ENCODE measurements around the gene RBM4. TPM values are rescaled to one million over a fixed set of nuclear protein-coding genes. Genes with fewer than 3 reads are reported as not detected.
A peak's percentile ranks its signal among the peaks of the same experiment; 100 is the strongest.

The RBM4 gene
- total and polyA plus RNA-seq, 2 of the 13 experiments (the other 11 are each of a cell fraction or from before 2014, with no cell fraction given) = 126 to 136 TPM

DNA sequence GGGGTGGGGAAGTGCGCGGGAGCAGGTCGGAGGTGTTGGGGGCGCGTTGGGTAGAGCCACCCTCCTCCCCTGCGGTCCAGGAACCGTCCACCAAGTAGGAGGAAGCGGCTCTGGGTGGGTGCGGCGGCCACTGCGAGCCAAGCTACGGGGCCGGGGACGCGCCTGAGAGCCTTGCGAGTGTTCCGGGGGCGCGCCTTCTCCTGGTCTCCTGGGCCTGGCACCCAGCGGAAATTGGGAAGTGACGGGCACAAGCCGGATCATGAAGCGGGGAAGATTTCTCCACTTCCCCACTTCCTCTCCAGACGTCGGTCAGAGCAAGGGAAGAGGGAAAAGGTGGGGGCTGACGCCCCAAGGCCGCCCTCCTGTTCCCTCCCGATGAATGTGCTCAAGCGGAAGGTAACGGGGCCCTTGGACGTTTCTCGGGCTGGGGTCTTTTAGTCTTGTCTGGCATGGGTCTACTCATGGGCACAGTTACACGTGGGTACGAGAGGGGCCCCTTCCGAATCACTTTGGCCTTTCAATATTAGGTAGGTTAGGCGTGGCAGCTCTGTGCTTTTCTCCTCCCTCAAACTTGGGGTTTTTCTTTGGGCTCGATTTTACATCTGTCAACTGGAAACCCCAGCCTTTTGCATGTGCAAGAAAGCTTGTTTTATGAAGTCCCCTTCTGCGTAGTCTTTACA lies 21.2 kb upstream of the RBM4 start (continued):
- TF ChIP-seq ZNF776 (CRISPR knock-in tag; IDR thresholded peaks at IDR 0.05) (0 out of 2 replicates have a peak, but pooled peaks have one; percentile 44), AGO2 (optimal IDR thresholded peaks at IDR 0.05; ENCODE audit: low read depth, low read length) (peak; percentile 73), ZEB1 (IDR thresholded peaks at IDR 0.05; ENCODE audit: insufficient replicate concordance, low read depth) (peak; percentile 34), HNRNPL (IDR thresholded peaks at IDR 0.05; ENCODE audit: low read depth, low read length) (0 out of 2 replicates have a peak, but pooled peaks have one; percentile 11), ZNF772 (CRISPR knock-in tag; IDR thresholded peaks at IDR 0.05) (0 out of 2 replicates have a peak, but pooled peaks have one; percentile 51), TARDBP (CRISPR knock-in tag; IDR thresholded peaks at IDR 0.05) (peak; percentile 58; the same call in 1 of the 2 replicates), ZNF431 (CRISPR knock-in tag; IDR thresholded peaks at IDR 0.05; ENCODE audit: borderline replicate concordance, low read depth) (peak; percentile 11; the same call in 1 of the 2 replicates), ZNF253 (CRISPR knock-in tag; IDR thresholded peaks at IDR 0.05; ENCODE audit: borderline replicate concordance) (0 out of 2 replicates have a peak, but pooled peaks have one; percentile 37), NFKBIZ (CRISPR knock-in tag; IDR thresholded peaks at IDR 0.05) (no peak), TBP (CRISPR knock-in tag; IDR thresholded peaks at IDR 0.05) (no peak), ZNF747 (CRISPR knock-in tag; IDR thresholded peaks at IDR 0.05; ENCODE audit: borderline replicate concordance) (peak; percentile 47; the same call in 1 of the 2 replicates), ZFYVE20 (CRISPR knock-in tag; IDR thresholded peaks at IDR 0.05; ENCODE audit: borderline replicate concordance, low read depth) (0 out of 2 replicates have a peak, but pooled peaks have one; percentile 0), ZSCAN30 (CRISPR knock-in tag; IDR thresholded peaks at IDR 0.05) (no peak), EED (CRISPR knock-in tag; IDR thresholded peaks at IDR 0.05) (0 out of 2 replicates have a peak, but pooled peaks have one; percentile 68)
- TF ChIP-seq, protein P1, sequence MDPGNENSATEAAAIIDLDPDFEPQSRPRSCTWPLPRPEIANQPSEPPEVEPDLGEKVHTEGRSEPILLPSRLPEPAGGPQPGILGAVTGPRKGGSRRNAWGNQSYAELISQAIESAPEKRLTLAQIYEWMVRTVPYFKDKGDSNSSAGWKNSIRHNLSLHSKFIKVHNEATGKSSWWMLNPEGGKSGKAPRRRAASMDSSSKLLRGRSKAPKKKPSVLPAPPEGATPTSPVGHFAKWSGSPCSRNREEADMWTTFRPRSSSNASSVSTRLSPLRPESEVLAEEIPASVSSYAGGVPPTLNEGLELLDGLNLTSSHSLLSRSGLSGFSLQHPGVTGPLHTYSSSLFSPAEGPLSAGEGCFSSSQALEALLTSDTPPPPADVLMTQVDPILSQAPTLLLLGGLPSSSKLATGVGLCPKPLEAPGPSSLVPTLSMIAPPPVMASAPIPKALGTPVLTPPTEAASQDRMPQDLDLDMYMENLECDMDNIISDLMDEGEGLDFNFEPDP (CRISPR knock-in tag; conservative IDR thresholded peaks at IDR 0.05) = 0 out of 2 replicates have a peak, but pooled peaks have one; percentile 44
- TF ChIP-seq, protein P2, sequence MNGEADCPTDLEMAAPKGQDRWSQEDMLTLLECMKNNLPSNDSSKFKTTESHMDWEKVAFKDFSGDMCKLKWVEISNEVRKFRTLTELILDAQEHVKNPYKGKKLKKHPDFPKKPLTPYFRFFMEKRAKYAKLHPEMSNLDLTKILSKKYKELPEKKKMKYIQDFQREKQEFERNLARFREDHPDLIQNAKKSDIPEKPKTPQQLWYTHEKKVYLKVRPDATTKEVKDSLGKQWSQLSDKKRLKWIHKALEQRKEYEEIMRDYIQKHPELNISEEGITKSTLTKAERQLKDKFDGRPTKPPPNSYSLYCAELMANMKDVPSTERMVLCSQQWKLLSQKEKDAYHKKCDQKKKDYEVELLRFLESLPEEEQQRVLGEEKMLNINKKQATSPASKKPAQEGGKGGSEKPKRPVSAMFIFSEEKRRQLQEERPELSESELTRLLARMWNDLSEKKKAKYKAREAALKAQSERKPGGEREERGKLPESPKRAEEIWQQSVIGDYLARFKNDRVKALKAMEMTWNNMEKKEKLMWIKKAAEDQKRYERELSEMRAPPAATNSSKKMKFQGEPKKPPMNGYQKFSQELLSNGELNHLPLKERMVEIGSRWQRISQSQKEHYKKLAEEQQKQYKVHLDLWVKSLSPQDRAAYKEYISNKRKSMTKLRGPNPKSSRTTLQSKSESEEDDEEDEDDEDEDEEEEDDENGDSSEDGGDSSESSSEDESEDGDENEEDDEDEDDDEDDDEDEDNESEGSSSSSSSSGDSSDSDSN (CRISPR knock-in tag; IDR thresholded peaks at IDR 0.05) = peak; percentile 36; the same call in 1 of the 2 replicates
- TF ChIP-seq, protein P3, sequence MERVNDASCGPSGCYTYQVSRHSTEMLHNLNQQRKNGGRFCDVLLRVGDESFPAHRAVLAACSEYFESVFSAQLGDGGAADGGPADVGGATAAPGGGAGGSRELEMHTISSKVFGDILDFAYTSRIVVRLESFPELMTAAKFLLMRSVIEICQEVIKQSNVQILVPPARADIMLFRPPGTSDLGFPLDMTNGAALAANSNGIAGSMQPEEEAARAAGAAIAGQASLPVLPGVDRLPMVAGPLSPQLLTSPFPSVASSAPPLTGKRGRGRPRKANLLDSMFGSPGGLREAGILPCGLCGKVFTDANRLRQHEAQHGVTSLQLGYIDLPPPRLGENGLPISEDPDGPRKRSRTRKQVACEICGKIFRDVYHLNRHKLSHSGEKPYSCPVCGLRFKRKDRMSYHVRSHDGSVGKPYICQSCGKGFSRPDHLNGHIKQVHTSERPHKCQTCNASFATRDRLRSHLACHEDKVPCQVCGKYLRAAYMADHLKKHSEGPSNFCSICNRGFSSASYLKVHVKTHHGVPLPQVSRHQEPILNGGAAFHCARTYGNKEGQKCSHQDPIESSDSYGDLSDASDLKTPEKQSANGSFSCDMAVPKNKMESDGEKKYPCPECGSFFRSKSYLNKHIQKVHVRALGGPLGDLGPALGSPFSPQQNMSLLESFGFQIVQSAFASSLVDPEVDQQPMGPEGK (CRISPR knock-in tag; IDR thresholded peaks at IDR 0.05) = peak; percentile 1; the same call in 1 of the 2 replicates

All from HepG2 (cell line).